Body of pancreas (tissue), 4 donors: Measurements from ENCODE around the gene PGM3. TPM values are rescaled to one million over a fixed set of nuclear protein-coding genes. Genes with fewer than 3 reads are reported as not detected.

Experiments used
- ATAC-seq: fragments of 150-250 bp; one replicate; pipeline ENCODE4 v1.9.1; 2016
- DNase-seq, 4 donors: peaks; one replicate each; pipeline ENCODE4 v3.0.0-alpha.2; 2019
- H3K27ac ChIP-seq, 4 donors: fragments of 200-600 bp; sonication (generic); 1 replicate in 3 of 4; 2 replicates in 1 of 4; pipeline versions ENCODE4 v1.5.1 to v1.6.1; 2016 to 2019; ENCODE audit warnings: mild to moderate bottlenecking in 1 of 4, mixed read lengths in 1 of 4, moderate library complexity in 1 of 4
- H3K27me3 ChIP-seq, 2 donors: fragments of 200-600 bp; sonication (generic); one replicate each; pipeline ENCODE4 v1.6.0; 2016; ENCODE audit warnings: mild to moderate bottlenecking in 1 of 2
- H3K36me3 ChIP-seq, 2 donors: fragments of 200-600 bp; sonication (generic); replicated peaks in 1 of 2; 2 replicates each; pipeline ENCODE4 v1.5.1; 2016; ENCODE audit warnings: low read depth in 2 of 2; ENCODE audit not compliant: insufficient read depth in 1 of 2
- H3K4me1 ChIP-seq: fragments of 200-600 bp; sonication (generic); one replicate; pipeline ENCODE4 v1.6.0; 2016
- H3K4me3 ChIP-seq, 2 donors: fragments of 200-600 bp; sonication (generic); 1 replicate in 1 of 2; 2 replicates in 1 of 2; pipeline ENCODE4 v1.5.1; 2016 to 2019
- H3K9me3 ChIP-seq, 3 donors: fragments of 200-600 bp; sonication (generic); 1 replicate in 2 of 3; 2 replicates in 1 of 3; pipeline ENCODE4 v1.5.1; 2016
- POLR2A ChIP-seq, 3 donors: fragments of 450-650 bp; IDR thresholded peaks; one replicate each; pipeline ENCODE4 v1.6.1; 2016; ENCODE audit warnings: antibody characterized with exemption in 3 of 3, mild to moderate bottlenecking in 2 of 3
- WGBS, 2 donors: methylation state at CpG; one replicate each; pipeline ENCODE4 v1.1.5; 2017; 5-methylcytosine and 5-hydroxymethylcytosine counted together
- intact Hi-C: fragments of 100-400 bp; cut with DNase I; formaldehyde crosslinking; loops from one replicate; pipeline ENCODE4 v1.15.1; 2023
- total RNA-seq, 2 donors: library from RNA; depleted of rRNA; stranded (reverse); fragments of >200 nt; gene quantifications; one replicate each; pipeline ENCODE4 v1.1.0, GENCODE V29; 2016
- TF ChIP-seq, protein P1 (sequence below), 7 experiments: fragments of 450-650 bp in 4 of 7; fragments of 200-600 bp in 3 of 7; sonication (generic) in 3 of 7; IDR thresholded peaks; one replicate each; pipeline ENCODE4 v1.5.1; 2016 to 2019; ENCODE audit warnings: antibody characterized with exemption in 7 of 7

The PGM3 gene
- total RNA-seq, 2 donors from 2014 or later = 50.1 to 61.0 TPM

DNA sequence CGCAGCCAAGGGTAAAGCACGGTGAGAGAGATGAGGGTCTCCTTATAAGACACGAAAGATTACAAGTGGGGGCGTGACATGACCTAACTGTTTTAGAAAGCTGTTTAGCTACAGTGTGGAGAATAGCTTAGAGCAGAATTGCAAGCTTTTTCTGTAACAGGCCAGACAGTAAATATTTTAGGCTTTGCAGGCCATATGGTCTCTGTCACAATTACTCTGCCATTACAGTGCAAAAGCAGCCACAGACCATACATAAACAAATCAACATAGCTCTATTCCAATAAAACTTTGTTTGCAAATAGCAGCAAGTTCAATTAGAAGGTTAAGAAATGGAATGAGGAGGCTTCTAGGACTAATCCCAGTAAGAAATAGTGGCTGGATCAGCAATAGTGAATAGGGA is 16.8 kb downstream of the PGM3 start:
- 89% methylated on average over 4 of the region's 4 CpGs for WGBS, 2 donors
- intact Hi-C loops = no loop called here
- Histone ChIP-seq H3K4me3 (no peak overlapping the region), H3K4me1 (no peaks in the 10 kb centered on the region), H3K9me3 (no peaks in the 10 kb centered on the region), H3K36me3 (peaks cover 5 to 16% of the 10 kb centered on the region in 2 donors), H3K27me3 (no peaks in the 10 kb centered on the region), H3K27ac (no peak overlapping the region)
- TF ChIP-seq POLR2A (IDR thresholded peaks at IDR 0.05) = no peak
- TF ChIP-seq, protein P1, sequence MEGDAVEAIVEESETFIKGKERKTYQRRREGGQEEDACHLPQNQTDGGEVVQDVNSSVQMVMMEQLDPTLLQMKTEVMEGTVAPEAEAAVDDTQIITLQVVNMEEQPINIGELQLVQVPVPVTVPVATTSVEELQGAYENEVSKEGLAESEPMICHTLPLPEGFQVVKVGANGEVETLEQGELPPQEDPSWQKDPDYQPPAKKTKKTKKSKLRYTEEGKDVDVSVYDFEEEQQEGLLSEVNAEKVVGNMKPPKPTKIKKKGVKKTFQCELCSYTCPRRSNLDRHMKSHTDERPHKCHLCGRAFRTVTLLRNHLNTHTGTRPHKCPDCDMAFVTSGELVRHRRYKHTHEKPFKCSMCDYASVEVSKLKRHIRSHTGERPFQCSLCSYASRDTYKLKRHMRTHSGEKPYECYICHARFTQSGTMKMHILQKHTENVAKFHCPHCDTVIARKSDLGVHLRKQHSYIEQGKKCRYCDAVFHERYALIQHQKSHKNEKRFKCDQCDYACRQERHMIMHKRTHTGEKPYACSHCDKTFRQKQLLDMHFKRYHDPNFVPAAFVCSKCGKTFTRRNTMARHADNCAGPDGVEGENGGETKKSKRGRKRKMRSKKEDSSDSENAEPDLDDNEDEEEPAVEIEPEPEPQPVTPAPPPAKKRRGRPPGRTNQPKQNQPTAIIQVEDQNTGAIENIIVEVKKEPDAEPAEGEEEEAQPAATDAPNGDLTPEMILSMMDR (IDR thresholded peaks at IDR 0.05) = no peak
- ATAC-seq = no peak
- no peak for DNase-seq

DNA sequence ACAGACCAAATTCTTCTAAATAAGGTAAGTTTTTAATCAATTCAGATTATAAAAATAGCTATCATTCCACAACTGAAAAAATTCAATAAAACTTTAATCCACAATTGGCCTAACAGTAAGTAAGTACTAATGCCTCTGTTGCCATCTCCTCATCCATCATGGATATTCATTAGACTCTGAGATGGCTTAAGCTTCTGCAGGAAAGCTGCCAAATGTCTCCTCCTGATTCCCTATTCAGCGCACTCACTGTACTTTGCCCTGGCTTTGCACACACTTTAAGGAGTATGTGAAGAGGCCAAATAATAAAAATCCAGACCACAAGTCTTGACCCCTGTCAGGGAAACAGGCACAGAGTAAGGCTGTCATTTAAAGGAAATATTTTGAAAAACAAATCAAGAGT is 23.6 kb downstream of the PGM3 start:
- H3K4me1 ChIP-seq = no peaks in the 10 kb centered on the region
- 59 to 61% methylated on average over 1 of the region's 1 CpG for WGBS, 2 donors
- DNase-seq = no peak
- no peak for ATAC-seq
- intact Hi-C loops = no loop called here
- H3K9me3 ChIP-seq = no peaks in the 10 kb centered on the region
- TF ChIP-seq POLR2A (IDR thresholded peaks at IDR 0.05) = no peak
- TF ChIP-seq, protein P1 (IDR thresholded peaks at IDR 0.05) = no peak
- H3K27ac ChIP-seq = no peak overlapping the region
- H3K27me3 ChIP-seq = no peaks in the 10 kb centered on the region
- H3K36me3 ChIP-seq = peaks cover 5 to 29% of the 10 kb centered on the region in 2 donors
- no peak overlapping the region for H3K4me3 ChIP-seq

DNA sequence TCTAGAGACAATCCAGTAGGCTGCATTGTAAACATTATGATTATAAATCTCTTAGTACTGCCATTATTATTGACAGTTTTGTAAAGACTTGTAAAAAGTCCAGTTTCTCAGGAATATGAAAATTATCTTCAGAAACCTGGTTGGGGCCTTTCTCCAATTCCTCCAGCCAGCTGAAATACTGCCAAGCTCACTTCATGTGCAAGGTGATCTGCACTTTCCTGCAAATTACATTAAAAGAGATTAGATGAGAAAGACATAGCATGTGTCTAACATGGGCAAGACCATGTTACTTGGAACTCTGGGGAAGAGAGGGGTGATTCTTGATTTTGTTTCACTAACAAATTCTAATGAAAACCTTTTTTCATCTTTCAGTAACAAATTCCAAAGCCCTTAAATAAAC is 24.0 kb downstream of the PGM3 start:
- Histone ChIP-seq H3K4me3 (no peak overlapping the region), H3K4me1 (no peaks in the 10 kb centered on the region), H3K27me3 (no peaks in the 10 kb centered on the region), H3K36me3 (peaks cover 5 to 32% of the 10 kb centered on the region in 2 donors), H3K27ac (no peak overlapping the region), H3K9me3 (no peaks in the 10 kb centered on the region)
- intact Hi-C loops = no loop called here
- DNase-seq (no peak), ATAC-seq (no peak)
- TF ChIP-seq, protein P1 (IDR thresholded peaks at IDR 0.05) = no peak
- no peak for TF ChIP-seq POLR2A (IDR thresholded peaks at IDR 0.05)

DNA sequence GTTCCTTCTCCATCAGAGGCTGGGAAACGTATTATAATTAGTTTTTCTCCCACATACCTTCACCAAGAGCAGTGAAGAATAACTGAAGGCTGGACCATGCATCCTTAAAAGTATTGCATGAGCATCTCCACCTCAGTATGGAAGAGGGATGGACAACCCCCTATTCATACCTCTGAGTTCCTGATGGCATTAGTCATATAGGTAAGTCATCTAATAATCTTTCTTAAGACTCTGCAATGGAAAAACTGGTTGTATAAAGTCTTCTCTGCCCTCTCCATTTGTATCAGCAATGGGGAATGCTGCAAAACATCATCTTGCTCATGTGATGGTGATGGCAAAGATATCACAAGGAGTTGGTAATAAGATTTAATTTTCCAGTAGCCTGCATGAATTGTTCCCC is 24.5 kb downstream of the PGM3 start:
- TF ChIP-seq, protein P1 (IDR thresholded peaks at IDR 0.05) = no peak
- no peak for TF ChIP-seq POLR2A (IDR thresholded peaks at IDR 0.05)
- Histone ChIP-seq H3K4me1 (no peaks in the 10 kb centered on the region), H3K4me3 (no peak overlapping the region), H3K27ac (no peak overlapping the region), H3K9me3 (no peaks in the 10 kb centered on the region), H3K36me3 (peaks cover 2 to 33% of the 10 kb centered on the region in 2 donors), H3K27me3 (no peaks in the 10 kb centered on the region)
- DNase-seq (no peak), ATAC-seq (no peak)
- WGBS, 2 donors = 87 to 97% methylated on average over 1 of the region's 1 CpG
- intact Hi-C loops = no loop called here

DNA sequence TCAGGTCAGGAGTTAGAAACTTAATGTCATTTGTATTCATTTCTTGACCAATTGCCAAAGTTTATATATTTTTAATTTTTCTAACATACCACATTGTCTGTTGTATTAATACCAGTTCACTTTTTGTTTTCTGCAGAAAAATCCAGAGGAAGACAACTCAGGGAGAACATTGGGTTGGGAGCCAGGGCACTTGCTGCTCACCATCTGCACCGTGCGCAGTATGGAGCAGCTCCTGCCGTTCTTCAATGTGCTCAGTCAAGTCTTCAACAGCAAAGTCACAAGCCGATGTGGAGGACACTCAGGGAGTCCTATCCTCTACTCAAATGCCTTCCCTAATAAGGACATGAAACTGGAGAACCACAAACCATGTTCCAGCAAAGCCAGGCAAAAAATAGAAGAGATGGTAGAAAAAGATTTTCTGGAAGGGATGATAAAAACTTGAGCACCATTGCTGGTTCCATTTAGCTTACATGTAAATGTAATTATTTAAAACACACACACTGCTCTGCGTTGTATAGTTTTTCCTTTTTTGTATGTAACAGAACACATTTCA is 25.3 kb downstream of the PGM3 start:
- 91 to 97% methylated on average over 5 of the region's 5 CpGs for WGBS, 2 donors
- DNase-seq (no peak), ATAC-seq (no peak)
- Histone ChIP-seq H3K9me3 (no peaks in the 10 kb centered on the region), H3K4me3 (no peak overlapping the region), H3K27ac (no peak overlapping the region), H3K4me1 (no peaks in the 10 kb centered on the region), H3K36me3 (peaks cover 0 to 29% of the 10 kb centered on the region in 2 donors), H3K27me3 (no peaks in the 10 kb centered on the region)
- intact Hi-C loops = no loop called here
- TF ChIP-seq, protein P1 (IDR thresholded peaks at IDR 0.05) = no peak
- TF ChIP-seq POLR2A (IDR thresholded peaks at IDR 0.05) = no peak
